Cardiac fibroblast (primary cell): Measurements from ENCODE around the gene FBXW5.

ENCODE experiments used
- DNase-seq, 2 donors: peaks; one replicate each; pipeline versions ENCODE4 v3.0.0 to v3.0.0-alpha.2; 2010; ENCODE audit warnings: low read depth in 2 of 2
- H3K4me3 ChIP-seq, 2 donors: replicated peaks in 1 of 2; 1 replicate in 1 of 2; 2 replicates in 1 of 2; pipeline ENCODE4 v1.5.1; 2011; ENCODE audit warnings: low read depth in 2 of 2, low read length in 2 of 2, mild to moderate bottlenecking in 2 of 2, moderate library complexity in 1 of 2
- TF ChIP-seq, protein P1 (sequence below): IDR thresholded peaks from one replicate; pipeline ENCODE4 v1.5.1; 2011; ENCODE audit warnings: low read depth, mild to moderate bottlenecking, low read length, inconsistent platforms

FBXW5 gene

DNA sequence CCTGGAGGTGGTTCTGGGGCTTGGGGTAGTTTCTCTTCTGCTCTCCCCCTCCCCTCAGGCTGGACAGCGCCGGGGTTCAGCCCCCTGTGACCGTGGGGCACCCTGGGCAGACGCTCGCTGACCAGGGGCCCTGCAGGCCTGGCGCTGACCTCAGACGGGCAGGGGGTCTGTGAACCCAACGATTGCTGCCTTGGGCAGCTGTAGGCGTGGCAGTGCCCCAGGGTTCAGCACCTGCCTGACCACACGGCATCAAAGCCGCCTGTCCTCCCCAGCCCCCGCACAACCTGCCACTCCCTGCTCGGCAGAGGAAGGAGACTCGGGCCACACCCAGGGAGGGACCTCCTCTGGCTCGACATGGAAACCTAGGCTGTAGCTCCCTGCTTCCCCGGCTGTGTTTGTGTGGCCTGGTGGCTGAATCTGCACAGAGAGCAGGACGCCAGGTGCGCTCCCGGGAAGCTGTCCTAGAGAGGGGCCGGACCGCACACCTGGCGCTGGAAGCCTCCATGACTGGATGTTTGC lies 19.7 kb upstream of the FBXW5 start:
- no peak overlapping the region for H3K4me3 ChIP-seq
- TF ChIP-seq, protein P1, sequence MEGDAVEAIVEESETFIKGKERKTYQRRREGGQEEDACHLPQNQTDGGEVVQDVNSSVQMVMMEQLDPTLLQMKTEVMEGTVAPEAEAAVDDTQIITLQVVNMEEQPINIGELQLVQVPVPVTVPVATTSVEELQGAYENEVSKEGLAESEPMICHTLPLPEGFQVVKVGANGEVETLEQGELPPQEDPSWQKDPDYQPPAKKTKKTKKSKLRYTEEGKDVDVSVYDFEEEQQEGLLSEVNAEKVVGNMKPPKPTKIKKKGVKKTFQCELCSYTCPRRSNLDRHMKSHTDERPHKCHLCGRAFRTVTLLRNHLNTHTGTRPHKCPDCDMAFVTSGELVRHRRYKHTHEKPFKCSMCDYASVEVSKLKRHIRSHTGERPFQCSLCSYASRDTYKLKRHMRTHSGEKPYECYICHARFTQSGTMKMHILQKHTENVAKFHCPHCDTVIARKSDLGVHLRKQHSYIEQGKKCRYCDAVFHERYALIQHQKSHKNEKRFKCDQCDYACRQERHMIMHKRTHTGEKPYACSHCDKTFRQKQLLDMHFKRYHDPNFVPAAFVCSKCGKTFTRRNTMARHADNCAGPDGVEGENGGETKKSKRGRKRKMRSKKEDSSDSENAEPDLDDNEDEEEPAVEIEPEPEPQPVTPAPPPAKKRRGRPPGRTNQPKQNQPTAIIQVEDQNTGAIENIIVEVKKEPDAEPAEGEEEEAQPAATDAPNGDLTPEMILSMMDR, result no peak
- no peak for DNase-seq

DNA sequence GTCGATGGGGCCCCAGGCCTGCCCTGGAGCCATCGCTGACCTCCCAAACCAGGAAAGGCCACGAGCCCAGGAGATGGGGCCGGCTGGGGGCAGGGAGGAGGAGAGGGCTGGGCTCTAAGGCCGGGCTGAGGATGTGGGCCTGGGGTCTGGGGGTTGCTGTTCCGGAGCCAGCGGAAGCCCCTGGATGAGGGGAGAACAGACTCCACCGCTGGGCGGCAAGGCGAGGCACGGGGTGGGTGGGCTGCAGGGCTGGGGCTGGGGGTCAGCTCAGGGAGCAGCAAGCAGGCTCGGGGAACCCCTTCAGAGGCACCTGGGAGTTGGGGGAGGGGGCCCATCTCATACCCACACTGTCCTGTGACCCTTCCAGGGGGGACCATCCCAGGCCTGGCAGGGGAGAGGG lies 19.2 kb upstream of the FBXW5 start:
- no peak overlapping the region for H3K4me3 ChIP-seq
- no peak for DNase-seq
- TF ChIP-seq, protein P1, result no peak

DNA sequence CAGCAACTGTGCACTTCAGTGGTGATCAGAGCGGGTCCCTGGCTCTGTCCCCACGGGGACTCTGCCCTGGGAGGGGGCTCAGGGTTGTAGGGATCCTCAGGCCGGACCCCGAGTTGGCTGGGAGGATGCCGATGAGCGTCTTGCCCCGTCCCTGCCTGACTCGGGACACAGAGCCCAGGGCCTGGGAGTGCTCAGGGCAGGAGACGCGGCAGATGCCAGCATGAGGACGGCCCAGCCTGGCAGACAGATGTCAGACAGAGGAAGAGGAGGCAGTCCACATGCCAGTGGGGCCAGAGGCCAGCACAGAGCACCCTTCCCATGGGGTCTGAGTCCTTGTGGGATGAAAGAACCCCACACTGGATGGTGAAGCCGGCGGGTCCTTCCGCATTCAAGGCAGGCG lies 18.8 kb upstream of the FBXW5 start:
- no peak overlapping the region for H3K4me3 ChIP-seq
- DNase-seq, result no peak
- TF ChIP-seq, protein P1, result no peak

DNA sequence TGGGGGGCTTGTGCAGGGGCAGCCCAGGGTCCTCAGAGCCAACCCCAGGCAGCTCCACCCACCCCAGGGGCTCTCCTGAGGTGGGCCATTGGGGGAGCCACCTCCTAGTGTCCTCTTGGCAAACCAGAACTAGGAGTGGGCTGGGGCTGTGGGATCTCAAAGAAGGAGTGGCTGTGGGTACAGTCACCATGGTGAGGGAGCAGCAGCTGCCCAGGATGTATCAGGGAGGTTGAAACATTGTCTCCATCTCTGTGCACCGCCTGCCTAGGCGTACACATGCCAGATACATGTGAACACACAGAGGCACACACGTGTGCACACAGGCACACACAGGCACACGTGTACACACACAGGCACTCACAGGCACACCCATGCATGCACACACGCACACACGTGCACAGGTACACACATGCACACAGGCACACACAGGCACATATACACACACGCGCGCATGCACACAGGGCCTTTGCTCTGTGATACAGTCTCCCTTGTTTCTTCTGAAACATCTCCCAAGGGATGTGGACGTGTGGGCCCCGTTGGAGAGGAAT lies 18.2 kb upstream of the FBXW5 start:
- TF ChIP-seq, protein P1, result no peak
- DNase-seq, result no peak

DNA sequence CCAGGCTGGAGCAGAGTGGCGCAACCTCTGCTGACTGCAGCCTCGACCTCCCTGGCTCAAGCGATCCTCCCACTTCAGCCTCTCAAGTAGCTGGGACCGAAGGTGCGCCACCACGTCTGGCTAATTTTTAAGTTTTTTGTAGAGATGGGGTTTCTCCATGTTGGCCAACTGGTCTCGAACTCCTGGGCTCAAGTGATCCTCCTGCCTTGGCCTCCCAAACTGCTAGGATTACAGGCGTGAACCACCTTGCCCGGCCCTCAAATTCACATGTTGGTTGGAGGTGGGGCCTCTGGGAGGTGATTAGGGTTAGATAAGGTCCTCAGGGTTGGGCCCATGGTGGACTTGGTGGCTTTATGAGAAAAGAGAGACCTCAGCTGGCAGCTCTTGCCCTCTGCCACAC lies 17.6 kb upstream of the FBXW5 start:
- TF ChIP-seq, protein P1, result no peak
- H3K4me3 ChIP-seq, result no peak overlapping the region
- DNase-seq, result no peak

More for the DNA sequence above, 18.2 kb upstream of the FBXW5 start:
- H3K4me3 ChIP-seq, result no peak overlapping the region

DNA sequence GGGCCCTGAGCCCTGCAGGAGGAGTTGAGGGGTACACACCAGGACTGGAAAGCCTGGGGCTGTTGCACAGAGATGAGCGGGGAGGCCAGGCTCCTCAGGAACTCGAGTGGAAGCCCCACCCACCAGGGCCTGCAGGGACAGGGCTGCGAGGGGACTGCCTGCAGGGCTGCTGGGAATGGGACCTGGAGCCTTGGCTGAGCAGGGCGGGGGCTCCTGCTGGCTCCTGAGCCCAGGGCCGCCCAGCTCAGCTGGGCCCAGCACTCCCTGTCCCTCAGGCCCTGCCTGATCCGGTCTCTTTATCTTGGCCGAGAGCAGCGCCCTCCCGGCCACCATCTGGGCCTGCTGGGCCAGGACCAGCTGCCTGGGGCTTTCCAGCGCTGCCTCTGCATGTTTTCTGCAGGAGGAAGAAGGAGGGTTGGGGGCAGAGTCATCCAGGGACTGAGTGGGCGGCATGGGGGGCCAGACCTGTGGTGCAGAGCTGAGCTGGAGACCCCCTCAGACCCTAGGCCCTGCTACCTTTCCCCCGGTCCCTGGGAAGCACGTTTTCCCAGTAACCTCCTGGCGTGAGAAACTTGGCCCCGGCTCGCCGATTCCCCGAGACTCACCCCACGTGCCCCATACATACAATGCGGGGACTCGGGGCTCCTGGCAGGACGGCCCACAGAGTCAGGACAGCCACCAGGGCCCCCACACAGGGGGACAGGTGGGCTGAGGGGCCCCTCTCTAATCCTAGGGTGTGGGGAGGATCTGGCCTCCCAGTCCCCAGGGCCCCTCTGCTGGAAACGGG lies 16.9 kb upstream of the FBXW5 start:
- TF ChIP-seq, protein P1, result no peak
- no peak overlapping the region for H3K4me3 ChIP-seq
- no peak for DNase-seq

DNA sequence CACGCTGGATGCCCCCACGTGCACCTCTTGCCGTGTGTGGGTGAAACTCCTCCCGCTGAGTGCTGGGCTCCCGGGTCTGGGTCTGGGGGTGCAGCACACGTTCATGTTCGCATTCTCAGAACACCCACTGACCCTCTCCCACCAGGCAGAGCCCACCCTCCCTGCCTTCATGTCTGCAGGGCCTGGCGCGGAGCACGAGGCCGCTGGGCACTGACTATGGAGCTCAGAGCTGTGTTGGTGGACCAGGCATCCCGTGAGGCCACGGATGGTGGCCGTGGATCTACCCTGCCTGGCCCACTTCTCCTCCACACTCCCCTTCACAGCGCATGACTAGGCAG lies 16.4 kb upstream of the FBXW5 start:
- no peak overlapping the region for H3K4me3 ChIP-seq
- TF ChIP-seq, protein P1, result no peak
- DNase-seq, result no peak
